GM10266 (cell line): Measurements from ENCODE around the gene XPR1.

Experiments
- DNase-seq: peaks from one replicate; pipeline ENCODE4 v3.0.0; 2012; ENCODE audit errors: extremely low spot score
- TF ChIP-seq, protein P1 (sequence below): IDR thresholded peaks from 2 replicates; pipeline ENCODE4 v1.5.1; 2012; ENCODE audit warnings: mild to moderate bottlenecking, low read depth; ENCODE audit not compliant: control insufficient read depth, insufficient read depth; ENCODE audit errors: missing control alignments

Gene XPR1

DNA sequence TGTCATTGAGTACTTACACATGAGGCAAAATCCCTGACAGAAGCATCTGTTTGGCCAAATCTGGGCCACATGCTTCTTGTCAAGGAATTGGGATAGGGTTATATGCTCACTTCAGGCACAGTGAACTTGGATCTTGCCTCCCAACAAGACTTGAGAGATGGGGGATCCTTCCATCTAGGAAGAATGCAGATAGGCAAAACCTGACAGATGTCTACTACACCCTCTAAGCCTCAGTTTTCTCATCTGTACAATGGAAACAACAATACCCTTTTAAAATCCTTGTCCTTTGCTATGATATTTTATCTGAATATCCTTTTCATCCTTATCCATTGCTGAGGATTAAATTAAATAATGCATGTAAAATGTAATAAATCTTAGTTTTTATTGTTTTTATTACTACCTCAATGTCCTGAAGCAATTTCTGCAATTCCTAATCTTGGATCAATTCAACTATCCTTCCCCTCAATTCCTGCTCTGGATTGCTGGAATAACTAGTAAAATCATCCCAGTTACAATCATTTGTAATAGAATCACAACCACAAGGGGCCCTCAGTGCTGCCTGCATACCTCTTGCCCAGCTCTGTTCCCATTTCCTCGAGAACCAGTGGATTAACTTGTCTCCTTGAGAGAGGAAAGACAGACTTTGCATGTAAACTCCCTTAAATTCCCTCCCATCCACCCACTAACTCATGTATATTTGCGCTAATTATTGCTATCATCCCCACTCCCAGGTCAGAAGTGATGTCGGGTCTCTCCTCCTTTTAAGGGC lies 8.1 kb upstream of the XPR1 start:
- TF ChIP-seq, protein P1, sequence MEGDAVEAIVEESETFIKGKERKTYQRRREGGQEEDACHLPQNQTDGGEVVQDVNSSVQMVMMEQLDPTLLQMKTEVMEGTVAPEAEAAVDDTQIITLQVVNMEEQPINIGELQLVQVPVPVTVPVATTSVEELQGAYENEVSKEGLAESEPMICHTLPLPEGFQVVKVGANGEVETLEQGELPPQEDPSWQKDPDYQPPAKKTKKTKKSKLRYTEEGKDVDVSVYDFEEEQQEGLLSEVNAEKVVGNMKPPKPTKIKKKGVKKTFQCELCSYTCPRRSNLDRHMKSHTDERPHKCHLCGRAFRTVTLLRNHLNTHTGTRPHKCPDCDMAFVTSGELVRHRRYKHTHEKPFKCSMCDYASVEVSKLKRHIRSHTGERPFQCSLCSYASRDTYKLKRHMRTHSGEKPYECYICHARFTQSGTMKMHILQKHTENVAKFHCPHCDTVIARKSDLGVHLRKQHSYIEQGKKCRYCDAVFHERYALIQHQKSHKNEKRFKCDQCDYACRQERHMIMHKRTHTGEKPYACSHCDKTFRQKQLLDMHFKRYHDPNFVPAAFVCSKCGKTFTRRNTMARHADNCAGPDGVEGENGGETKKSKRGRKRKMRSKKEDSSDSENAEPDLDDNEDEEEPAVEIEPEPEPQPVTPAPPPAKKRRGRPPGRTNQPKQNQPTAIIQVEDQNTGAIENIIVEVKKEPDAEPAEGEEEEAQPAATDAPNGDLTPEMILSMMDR = no peak
- no peak for DNase-seq

DNA sequence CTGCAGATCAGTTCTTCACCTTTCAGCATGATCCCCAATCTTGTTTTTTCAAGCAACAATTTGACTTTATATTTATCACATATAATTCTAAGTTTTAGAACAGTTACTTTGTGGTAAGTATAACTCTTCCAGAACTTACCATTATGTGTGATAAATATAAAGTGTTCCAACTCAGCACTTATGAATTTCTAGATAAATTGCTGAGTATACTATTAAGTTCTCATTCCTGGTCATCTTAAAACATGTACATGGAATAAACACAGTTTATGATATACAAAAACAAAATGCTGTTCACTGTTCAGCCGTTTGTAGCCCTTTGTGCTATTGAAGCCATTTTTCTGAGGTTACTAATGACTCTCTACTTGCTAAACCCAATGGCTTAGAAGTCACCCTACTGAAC lies 5.1 kb upstream of the XPR1 start:
- TF ChIP-seq, protein P1 = no peak
- DNase-seq = no peak

DNA sequence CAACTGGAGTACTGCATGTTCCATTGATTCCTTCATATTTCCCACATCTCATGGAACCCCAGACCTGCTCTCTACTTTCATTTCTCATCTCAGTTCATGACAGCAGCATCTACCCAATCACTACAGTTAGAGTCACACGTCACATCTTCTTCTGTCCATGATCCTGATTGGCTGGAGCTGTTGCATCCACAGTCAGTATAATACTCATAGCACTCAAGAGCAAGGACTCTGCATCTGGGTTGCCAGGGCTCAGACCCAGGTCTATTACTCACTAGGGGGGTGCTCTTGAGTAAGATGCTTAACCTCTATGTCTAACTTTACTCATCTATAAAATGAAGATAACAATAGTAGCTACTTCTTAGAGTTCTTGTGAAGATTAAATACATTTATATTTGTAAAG lies 4.4 kb upstream of the XPR1 start:
- no peak for DNase-seq
- TF ChIP-seq, protein P1 = no peak

DNA sequence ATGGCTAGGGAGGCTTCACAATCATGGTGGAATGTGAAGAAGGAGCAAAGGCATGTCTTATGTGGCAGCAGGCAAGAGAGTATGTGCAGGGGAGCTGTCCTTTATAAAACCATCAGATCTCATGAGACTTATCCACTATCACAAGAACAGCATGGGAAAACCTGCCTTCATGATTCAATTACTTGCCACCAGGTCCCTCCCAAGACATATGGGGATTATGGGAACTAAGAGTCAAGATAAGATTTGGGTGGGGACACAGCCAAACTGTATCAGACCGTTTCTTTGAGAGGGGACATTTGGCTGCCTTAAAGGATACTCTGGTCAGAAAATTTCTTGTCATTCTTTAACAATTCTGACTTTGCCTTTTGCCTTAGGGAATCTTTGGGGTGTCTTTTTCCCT lies 3.2 kb upstream of the XPR1 start:
- DNase-seq = no peak
- TF ChIP-seq, protein P1 = no peak

DNA sequence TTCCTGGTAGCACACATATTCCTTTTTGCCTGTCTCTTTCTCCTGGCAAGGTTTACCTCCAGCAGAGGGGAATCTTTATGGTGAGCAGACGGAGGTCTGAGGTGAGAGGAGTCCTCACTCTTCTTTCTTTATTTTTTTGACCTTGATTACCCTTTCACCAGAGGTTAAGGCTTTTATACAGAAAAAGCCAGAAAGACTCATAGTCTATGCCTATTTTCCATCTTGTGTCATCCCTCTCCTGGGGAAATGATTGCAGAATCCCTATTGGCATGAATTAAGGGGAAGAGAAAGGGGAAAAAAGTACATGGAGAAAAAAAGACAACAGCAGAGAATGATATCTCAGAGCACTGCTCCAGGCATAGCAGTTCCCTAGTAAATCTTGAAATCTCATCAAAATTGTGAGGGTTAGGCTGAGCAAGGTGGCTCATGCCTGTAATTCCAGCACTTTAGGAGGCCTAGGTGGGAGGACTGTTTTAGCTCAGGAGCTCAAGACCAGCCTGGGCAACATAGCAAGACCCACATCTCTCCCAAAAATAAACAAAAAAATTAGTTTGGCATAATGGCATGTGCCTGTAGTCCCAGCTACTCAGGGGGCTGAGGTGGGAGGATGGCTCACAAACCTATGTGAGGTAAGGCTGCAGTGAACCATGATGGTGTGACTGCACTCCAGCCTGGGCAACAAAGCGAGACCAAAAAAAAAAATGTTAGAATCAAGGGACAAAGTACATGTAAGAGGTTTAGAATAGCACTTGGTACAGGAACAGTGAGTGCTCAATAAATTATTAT lies 1.2 kb upstream of the XPR1 start:
- TF ChIP-seq, protein P1 = no peak

DNA sequence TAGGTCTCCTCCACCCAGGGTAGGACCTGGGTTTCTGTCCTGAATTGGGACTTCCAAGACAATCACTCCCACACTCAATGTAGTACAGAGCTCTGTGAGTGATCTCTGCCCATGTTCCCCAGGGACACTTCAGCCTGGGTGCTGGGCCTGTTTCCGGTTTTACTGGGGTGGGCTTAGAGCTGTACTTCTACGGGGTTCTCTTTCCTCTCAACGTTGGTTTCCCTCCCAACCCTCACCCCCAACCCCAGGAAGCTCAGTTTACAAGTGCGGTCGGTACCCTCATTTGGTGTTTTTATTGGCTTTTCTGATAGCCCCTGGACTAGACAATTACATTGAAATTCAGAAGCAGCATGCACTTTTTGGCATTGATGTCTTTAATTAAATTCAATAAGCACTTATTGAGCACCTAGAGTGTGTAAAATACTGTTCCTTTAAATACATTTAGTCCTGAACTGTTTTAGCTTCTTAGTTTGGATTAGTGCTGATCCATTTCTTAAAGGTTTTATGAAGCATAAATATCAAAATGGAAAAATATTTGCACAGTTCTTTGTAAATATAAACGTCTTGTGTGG lies 542 bp upstream of the XPR1 start:
- DNase-seq = peak; percentile 13
- TF ChIP-seq, protein P1 = no peak

More for the DNA sequence above, 1.2 kb upstream of the XPR1 start:
- DNase-seq = no peak
